GM12801 (cell line): ENCODE results near the gene CACNA1I.

Source experiments
- CTCF ChIP-seq: IDR thresholded peaks from one replicate; pipeline ENCODE4 v1.5.1; 2011; ENCODE audit warnings: control low read depth; ENCODE audit not compliant: insufficient read length; ENCODE audit errors: extremely low read depth

Gene CACNA1I

GRCh38 chr22:39617970-39618757, 47.6 kb downstream of the CACNA1I start:
- no peak for TF ChIP-seq CTCF

GRCh38 chr22:39618996-39619530, 48.5 kb downstream of the CACNA1I start:
- TF ChIP-seq CTCF, result no peak

- TF ChIP-seq CTCF, result no peak
Observed at GRCh38 chr22:39620924-39621690, 50.6 kb downstream of the CACNA1I start.

GRCh38 chr22:39621826-39622225, 51.3 kb downstream of the CACNA1I start:
- no peak for TF ChIP-seq CTCF

- TF ChIP-seq CTCF, result no peak
Observed at GRCh38 chr22:39622881-39623367, 52.4 kb downstream of the CACNA1I start.

GRCh38 chr22:39623603-39624500, 53.3 kb downstream of the CACNA1I start:
- no peak for TF ChIP-seq CTCF
